IgD-negative memory B cell (primary cell): Measurements from ENCODE around the gene SHPK. TPM values are rescaled to one million over a fixed set of nuclear protein-coding genes. Genes with fewer than 3 reads are reported as not detected.

Experiments
- H3K27ac Mint-ChIP-seq, 3 donors: one replicate each; pipeline ENCODE4 v1.8.0; 2020 to 2022; ENCODE audit warnings: mild to moderate bottlenecking in 3 of 3, mixed read lengths in 3 of 3, moderate library complexity in 1 of 3
- H3K27me3 Mint-ChIP-seq: one replicate; pipeline ENCODE4 v1.8.0; 2021; ENCODE audit warnings: mixed read lengths
- H3K36me3 Mint-ChIP-seq: one replicate; pipeline ENCODE4 v1.8.0; 2020; ENCODE audit warnings: mild to moderate bottlenecking, mixed read lengths
- H3K4me1 Mint-ChIP-seq, 3 donors: one replicate each; pipeline ENCODE4 v1.8.0; 2020 to 2022; ENCODE audit warnings: mixed read lengths in 3 of 3, mild to moderate bottlenecking in 1 of 3
- H3K4me3 Mint-ChIP-seq, 4 donors: one replicate each; pipeline ENCODE4 v1.8.0; 2020 to 2022; ENCODE audit warnings: mild to moderate bottlenecking in 4 of 4, mixed read lengths in 4 of 4, moderate library complexity in 3 of 4
- H3K9me3 Mint-ChIP-seq, 3 donors: one replicate each; pipeline ENCODE4 v1.8.0; 2020 to 2021; ENCODE audit warnings: mixed read lengths in 3 of 3, mild to moderate bottlenecking in 1 of 3
- polyA plus RNA-seq: library from polyadenylated mRNA; unstranded; fragments of 300-500 nt; fragmentation: Illumina TruSeq; gene quantifications from one replicate; pipeline ENCODE4 v1.2.3, GENCODE V29; 2021

SHPK gene
- polyA plus RNA-seq, 1 donor from 2014 or later: 7.0 TPM

- Mint-ChIP-seq H3K4me1 (peaks cover 0 to 6% (median 0%) of the 10 kb centered on the region in 3 donors), H3K27me3 (no peaks in the 10 kb centered on the region), H3K4me3 (no peak overlapping the region), H3K27ac (no peak overlapping the region), H3K9me3 (no peaks in the 10 kb centered on the region), H3K36me3 (peaks cover 3% of the 10 kb centered on the region)
Measured at GRCh38 chr17:3626831-3627768, 8.9 kb downstream of the SHPK start.

- H3K36me3 Mint-ChIP-seq: peaks cover 6% of the 10 kb centered on the region
- no peaks in the 10 kb centered on the region for H3K9me3 Mint-ChIP-seq
- peaks cover 0 to 6% (median 0%) of the 10 kb centered on the region in 3 donors for H3K4me1 Mint-ChIP-seq
- no peak overlapping the region for H3K4me3 Mint-ChIP-seq
- no peak overlapping the region for H3K27ac Mint-ChIP-seq
- no peaks in the 10 kb centered on the region for H3K27me3 Mint-ChIP-seq
Measured at GRCh38 chr17:3622977-3623594, 13.0 kb downstream of the SHPK start.

- Mint-ChIP-seq H3K27ac (no peak overlapping the region), H3K36me3 (peaks cover 13% of the 10 kb centered on the region), H3K9me3 (no peaks in the 10 kb centered on the region), H3K4me1 (peaks cover 0 to 2% (median 0%) of the 10 kb centered on the region in 3 donors), H3K4me3 (no peak overlapping the region), H3K27me3 (no peaks in the 10 kb centered on the region)
Measured at GRCh38 chr17:3621146-3621720, 14.8 kb downstream of the SHPK start.

GRCh38 chr17:3615160-3615870 lies 20.7 kb downstream of the SHPK start:
- Mint-ChIP-seq H3K4me3 (no peak overlapping the region), H3K27me3 (no peaks in the 10 kb centered on the region), H3K4me1 (peaks cover 0 to 2% (median 0%) of the 10 kb centered on the region in 3 donors), H3K27ac (no peak overlapping the region), H3K36me3 (peaks cover 11% of the 10 kb centered on the region), H3K9me3 (no peaks in the 10 kb centered on the region)

GRCh38 chr17:3613124-3613523 lies 22.9 kb downstream of the SHPK start:
- H3K36me3 Mint-ChIP-seq: peaks cover 8% of the 10 kb centered on the region
- no peak overlapping the region for H3K4me3 Mint-ChIP-seq
- H3K4me1 Mint-ChIP-seq: peaks cover 0 to 2% (median 0%) of the 10 kb centered on the region in 3 donors
- no peaks in the 10 kb centered on the region for H3K27me3 Mint-ChIP-seq
- H3K9me3 Mint-ChIP-seq: no peaks in the 10 kb centered on the region
- peak overlapping the region in 1 of 3 donors; percentile 63 for H3K27ac Mint-ChIP-seq

- Mint-ChIP-seq H3K27me3 (no peaks in the 10 kb centered on the region), H3K4me1 (peaks cover 0 to 2% (median 0%) of the 10 kb centered on the region in 3 donors), H3K27ac (no peak overlapping the region), H3K4me3 (no peak overlapping the region), H3K9me3 (no peaks in the 10 kb centered on the region), H3K36me3 (peaks cover 2% of the 10 kb centered on the region)
Measured at GRCh38 chr17:3610523-3610922, 25.5 kb downstream of the SHPK start.

GRCh38 chr17:3609689-3610088 lies 26.4 kb downstream of the SHPK start:
- no peak overlapping the region for H3K4me3 Mint-ChIP-seq
- H3K36me3 Mint-ChIP-seq: peaks cover 3% of the 10 kb centered on the region
- peaks cover 0 to 2% (median 0%) of the 10 kb centered on the region in 3 donors for H3K4me1 Mint-ChIP-seq
- H3K9me3 Mint-ChIP-seq: no peaks in the 10 kb centered on the region
- no peak overlapping the region for H3K27ac Mint-ChIP-seq
- H3K27me3 Mint-ChIP-seq: no peaks in the 10 kb centered on the region

GRCh38 chr17:3603870-3604259 lies 32.2 kb downstream of the SHPK start:
- Mint-ChIP-seq H3K9me3 (no peaks in the 10 kb centered on the region), H3K27ac (peak overlapping the region in 1 of 3 donors; percentile 23), H3K4me1 (peaks cover 2 to 4% (median 4%) of the 10 kb centered on the region in 3 donors), H3K36me3 (peaks cover 5% of the 10 kb centered on the region), H3K27me3 (no peaks in the 10 kb centered on the region), H3K4me3 (no peak overlapping the region)

GRCh38 chr17:3603119-3603869 lies 32.8 kb downstream of the SHPK start:
- no peak overlapping the region for H3K4me3 Mint-ChIP-seq
- H3K27me3 Mint-ChIP-seq: no peaks in the 10 kb centered on the region
- H3K9me3 Mint-ChIP-seq: no peaks in the 10 kb centered on the region
- peaks cover 4% of the 10 kb centered on the region for H3K36me3 Mint-ChIP-seq
- H3K27ac Mint-ChIP-seq: no peak overlapping the region
- peaks cover 2 to 4% (median 4%) of the 10 kb centered on the region in 3 donors for H3K4me1 Mint-ChIP-seq

GRCh38 chr17:3602499-3602898 lies 33.6 kb downstream of the SHPK start:
- H3K4me1 Mint-ChIP-seq: peaks cover 2 to 4% (median 4%) of the 10 kb centered on the region in 3 donors
- peaks cover 3% of the 10 kb centered on the region for H3K36me3 Mint-ChIP-seq
- H3K9me3 Mint-ChIP-seq: no peaks in the 10 kb centered on the region
- no peak overlapping the region for H3K27ac Mint-ChIP-seq
- no peak overlapping the region for H3K4me3 Mint-ChIP-seq
- no peaks in the 10 kb centered on the region for H3K27me3 Mint-ChIP-seq

GRCh38 chr17:3600529-3601205 lies 35.4 kb downstream of the SHPK start:
- H3K27ac Mint-ChIP-seq: no peak overlapping the region

GRCh38 chr17:3598078-3598477 lies 38.0 kb downstream of the SHPK start:
- no peaks in the 10 kb centered on the region for H3K36me3 Mint-ChIP-seq
- H3K4me3 Mint-ChIP-seq: no peak overlapping the region
- no peak overlapping the region for H3K27ac Mint-ChIP-seq
- H3K4me1 Mint-ChIP-seq: peaks cover 2 to 4% (median 4%) of the 10 kb centered on the region in 3 donors
- no peaks in the 10 kb centered on the region for H3K9me3 Mint-ChIP-seq
- no peaks in the 10 kb centered on the region for H3K27me3 Mint-ChIP-seq

More at GRCh38 chr17:3600529-3601205, 35.4 kb downstream of the SHPK start:
- Mint-ChIP-seq H3K36me3 (peaks cover 3% of the 10 kb centered on the region), H3K27me3 (no peaks in the 10 kb centered on the region), H3K9me3 (no peaks in the 10 kb centered on the region), H3K4me3 (no peak overlapping the region), H3K4me1 (peaks cover 2 to 4% (median 4%) of the 10 kb centered on the region in 3 donors)

- Mint-ChIP-seq H3K9me3 (no peaks in the 10 kb centered on the region), H3K4me3 (no peak overlapping the region), H3K27ac (no peak overlapping the region), H3K4me1 (no peaks in the 10 kb centered on the region), H3K27me3 (no peaks in the 10 kb centered on the region), H3K36me3 (no peaks in the 10 kb centered on the region)
Measured at GRCh38 chr17:3596804-3597464, 39.1 kb downstream of the SHPK start.
